GM23338 (cell line): ENCODE results near the gene ALCAM. TPM values are rescaled to one million over a fixed set of nuclear protein-coding genes. Genes with fewer than 3 reads are reported as not detected.

Experiments
- ATAC-seq: fragments of 200-7000 bp; cut with Tn5 transposase; 3 replicates; pipeline ENCODE4 v1.9.1; 2020
- DNase-seq: peaks from one replicate; pipeline ENCODE4 v3.0.0-alpha.2; 2015; ENCODE audit warnings: low spot score
- H2AFZ ChIP-seq: fragments of 200-600 bp; sonication (generic); 2 replicates; pipeline ENCODE4 v1.8.0; 2016; ENCODE audit warnings: antibody characterized with exemption, mild to moderate bottlenecking, moderate library complexity
- H3F3A ChIP-seq: fragments of 200-600 bp; sonication (generic); replicated peaks from 2 replicates; pipeline ENCODE4 v1.8.0; 2017; ENCODE audit warnings: antibody characterized with exemption, mixed run types, low read depth
- H3K27ac ChIP-seq: fragments of 200-600 bp; sonication (generic); 2 replicates; pipeline ENCODE4 v1.6.1; 2016; ENCODE audit warnings: low read depth
- H3K27me3 ChIP-seq: fragments of 200-600 bp; sonication (generic); 2 replicates; pipeline ENCODE4 v1.8.0; 2016; ENCODE audit warnings: mild to moderate bottlenecking, mixed run types, moderate library complexity; ENCODE audit not compliant: insufficient read depth
- H3K36me3 ChIP-seq: fragments of 200-600 bp; sonication (generic); 2 replicates; pipeline ENCODE4 v1.8.0; 2016; ENCODE audit warnings: mild to moderate bottlenecking; ENCODE audit not compliant: insufficient read depth
- H3K4me1 ChIP-seq: fragments of 200-600 bp; sonication (generic); 2 replicates; pipeline ENCODE4 v1.8.0; 2016; ENCODE audit warnings: mild to moderate bottlenecking, moderate library complexity; ENCODE audit not compliant: insufficient read depth
- H3K4me2 ChIP-seq: fragments of 200-600 bp; sonication (generic); 2 replicates; pipeline ENCODE4 v1.7.1; 2017; ENCODE audit warnings: mixed run types
- H3K4me3 ChIP-seq: fragments of 200-600 bp; sonication (generic); 2 replicates; pipeline ENCODE4 v1.6.1; 2016; ENCODE audit warnings: mixed run types
- H3K79me2 ChIP-seq: fragments of 200-600 bp; sonication (generic); replicated peaks from 2 replicates; pipeline ENCODE4 v1.8.0; 2017; ENCODE audit warnings: mild to moderate bottlenecking; ENCODE audit not compliant: insufficient read depth
- H3K9me2 ChIP-seq: fragments of 200-600 bp; sonication (generic); 2 replicates; pipeline ENCODE4 v1.8.0; 2017; ENCODE audit not compliant: insufficient read depth
- H4K20me1 ChIP-seq: fragments of 200-600 bp; sonication (generic); replicated peaks from 2 replicates; pipeline ENCODE4 v1.8.0; 2017; ENCODE audit warnings: mild to moderate bottlenecking; ENCODE audit not compliant: insufficient read depth
- H3K27ac Mint-ChIP-seq: 2 replicates; pipeline ENCODE4 v1.8.0; 2020; ENCODE audit warnings: inconsistent platforms, mild to moderate bottlenecking, moderate library complexity, mixed read lengths
- H3K27me3 Mint-ChIP-seq: 3 replicates; pipeline ENCODE4 v1.8.0; 2022; ENCODE audit warnings: low read depth, mild to moderate bottlenecking, moderate library complexity, mixed read lengths, inconsistent platforms; ENCODE audit not compliant: insufficient read depth, poor library complexity
- H3K36me3 Mint-ChIP-seq: 3 replicates; pipeline ENCODE4 v1.8.0; 2021; ENCODE audit warnings: low read depth, mild to moderate bottlenecking, inconsistent platforms, moderate library complexity, mixed read lengths
- H3K4me1 Mint-ChIP-seq: 3 replicates; pipeline ENCODE4 v1.8.0; 2020; ENCODE audit warnings: mild to moderate bottlenecking, inconsistent platforms, mixed read lengths
- H3K4me3 Mint-ChIP-seq: 3 replicates; pipeline ENCODE4 v1.8.0; 2021; ENCODE audit warnings: moderate library complexity, mild to moderate bottlenecking, inconsistent platforms, mixed read lengths
- H3K9me3 Mint-ChIP-seq: 3 replicates; pipeline ENCODE4 v1.8.0; 2020; ENCODE audit warnings: moderate library complexity, mild to moderate bottlenecking, inconsistent platforms, mixed read lengths
- CREB1 ChIP-seq: fragments of 250-450 bp; sonication (Bioruptor Pico); IDR thresholded peaks from 2 replicates; pipeline ENCODE4 v1.5.0; 2020; ENCODE audit warnings: low read depth, mild to moderate bottlenecking, moderate library complexity
- CTCF ChIP-seq, 2 experiments: fragments of 200-600 bp in 1 of 2; sonication (generic) in 1 of 2; conservative IDR thresholded peaks; 2 replicates each; pipeline versions ENCODE4 v1.5.1 to v1.6.1; 2016 to 2017; ENCODE audit warnings: antibody characterized with exemption in 2 of 2, low read depth in 2 of 2, mild to moderate bottlenecking in 2 of 2, moderate library complexity in 1 of 2
- ETS1 ChIP-seq: IDR thresholded peaks from 2 replicates; pipeline ENCODE4 v1.6.1; 2016; ENCODE audit warnings: antibody characterized with exemption
- EZH2 ChIP-seq: fragments of 200-600 bp; sonication (generic); IDR thresholded peaks from one replicate; pipeline ENCODE4 v1.8.0; 2017; ENCODE audit warnings: antibody characterized with exemption, mild to moderate bottlenecking, low read depth; ENCODE audit not compliant: unreplicated experiment
- EZH2phosphoT487 ChIP-seq: fragments of 200-600 bp; sonication (generic); IDR thresholded peaks from one replicate; pipeline ENCODE4 v1.8.1; 2018; ENCODE audit warnings: antibody characterized with exemption; ENCODE audit not compliant: unreplicated experiment
- JUNB ChIP-seq: IDR thresholded peaks from one replicate; pipeline ENCODE4 v1.6.1; 2016; ENCODE audit warnings: antibody characterized with exemption; ENCODE audit not compliant: unreplicated experiment
- NANOG ChIP-seq: IDR thresholded peaks from 2 replicates; pipeline ENCODE4 v1.6.1; 2016; ENCODE audit warnings: antibody characterized with exemption, borderline replicate concordance
- POLR2AphosphoS5 ChIP-seq: IDR thresholded peaks from 2 replicates; pipeline ENCODE4 v1.6.1; 2016; ENCODE audit warnings: antibody characterized with exemption, low read depth
- REST ChIP-seq: IDR thresholded peaks from one replicate; pipeline ENCODE4 v1.6.1; 2018; ENCODE audit warnings: antibody characterized with exemption; ENCODE audit not compliant: unreplicated experiment
- STAT1 ChIP-seq: IDR thresholded peaks from one replicate; pipeline ENCODE4 v1.6.1; 2016; ENCODE audit warnings: antibody characterized with exemption; ENCODE audit not compliant: unreplicated experiment
- ZNF114 ChIP-seq: fragments of 250-450 bp; sonication (Bioruptor Pico); IDR thresholded peaks from 2 replicates; pipeline ENCODE4 v1.5.0; 2020; ENCODE audit warnings: mild to moderate bottlenecking, moderate library complexity
- ZNF331 ChIP-seq: fragments of 250-450 bp; sonication (Bioruptor Pico); IDR thresholded peaks from 2 replicates; pipeline ENCODE4 v1.5.0; 2020; ENCODE audit warnings: low read depth, mild to moderate bottlenecking, moderate library complexity
- ZNF462 ChIP-seq: fragments of 250-450 bp; sonication (Bioruptor Pico); IDR thresholded peaks from 2 replicates; pipeline ENCODE4 v1.5.0; 2020; ENCODE audit warnings: mild to moderate bottlenecking, moderate library complexity
- polyA plus RNA-seq: library from polyadenylated mRNA; unstranded; fragments of >200 nt; fragmentation: Nextera tagmentation; extraction: Ambion mirVana; gene quantifications from 2 replicates; pipeline ENCODE4 v1.2.1, GENCODE V29; 2016
- total RNA-seq: library from RNA; depleted of rRNA; stranded (reverse); fragments of >200 nt; shearing (Covaris generic); gene quantifications from 2 replicates; pipeline ENCODE4 v1.2.3, GENCODE V29; 2014

The ALCAM gene
- total and polyA plus RNA-seq, 2 experiments from 2014 or later, result 11.3 to 36.0 TPM

- no peaks in the 10 kb centered on the region for H4K20me1 ChIP-seq
- peak overlapping the region; percentile 93 for H3K4me2 ChIP-seq
- peaks cover 40% of the 10 kb centered on the region for H3K27me3 ChIP-seq
- TF ChIP-seq ZNF331 (CRISPR knock-in tag), result no peak
- TF ChIP-seq CTCF (conservative IDR thresholded peaks at IDR 0.05; ENCODE audit: low read depth in 2 of 2), result no peak
- no peak for TF ChIP-seq STAT1
- TF ChIP-seq CREB1, result no peak
- no peak for TF ChIP-seq JUNB
- TF ChIP-seq ZNF462 (CRISPR knock-in tag), result no peak
- TF ChIP-seq EZH2phosphoT487, result no peak
- TF ChIP-seq ETS1, result no peak
- TF ChIP-seq POLR2AphosphoS5, result no peak
- TF ChIP-seq ZNF114, result no peak
- TF ChIP-seq EZH2, result no peak
- TF ChIP-seq REST, result no peak
- no peak for TF ChIP-seq NANOG
- peak overlapping the region; percentile 90 for H2AFZ ChIP-seq
- H3K4me3 ChIP-seq, result peak overlapping the region; percentile 79
- peaks cover 36% of the 10 kb centered on the region for H3K79me2 ChIP-seq
- no peak overlapping the region for H3K27ac ChIP-seq
- peaks cover 31% of the 10 kb centered on the region for H3K4me1 Mint-ChIP-seq
- no peak; the same call in 1 of the 3 replicates for ATAC-seq
- H3K36me3 ChIP-seq, result no peaks in the 10 kb centered on the region
- DNase-seq, result peak; percentile 59
- peaks cover 23% of the 10 kb centered on the region for H3K27me3 Mint-ChIP-seq
- no peaks in the 10 kb centered on the region for H3K36me3 Mint-ChIP-seq
- H3K27ac Mint-ChIP-seq, result 0 out of 2 replicates have a peak overlapping the region, but pooled peaks have one; percentile 21
- H3F3A ChIP-seq, result no peaks in the 10 kb centered on the region
- peak overlapping the region; percentile 92 for H3K4me3 Mint-ChIP-seq
- H3K4me1 ChIP-seq, result peaks cover 8% of the 10 kb centered on the region
- no peaks in the 10 kb centered on the region for H3K9me2 ChIP-seq
- no peaks in the 10 kb centered on the region for H3K9me3 Mint-ChIP-seq
Measured at GRCh38 chr3:105368566-105369499, 2.1 kb downstream of the ALCAM start.
